ENCODE measurements around the gene ARHGEF12. TPM values are rescaled to one million over a fixed set of nuclear protein-coding genes. Genes with fewer than 3 reads are reported as not detected.

Gene ARHGEF12
- total RNA-seq, 1 donor: 134 TPM

DNA sequence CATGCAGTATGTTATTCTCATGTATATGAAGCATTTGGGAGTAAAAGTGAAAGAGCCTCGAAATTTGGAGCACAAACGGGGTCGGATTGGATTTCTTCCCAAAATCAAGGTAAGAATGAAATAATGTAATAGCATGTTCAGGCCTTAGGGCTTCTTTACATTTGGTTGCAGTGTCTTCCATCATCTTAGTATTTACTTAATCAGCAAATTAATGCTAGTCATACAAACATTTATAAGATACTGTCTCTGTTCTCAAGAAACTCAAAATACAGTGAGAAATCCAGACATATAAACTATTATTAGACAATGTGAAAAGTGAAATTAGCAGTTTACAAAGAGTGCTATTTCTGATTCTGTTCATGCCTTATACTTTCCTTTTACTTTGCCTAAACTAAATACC is 112.0 kb downstream of the ARHGEF12 start:
- H4K20me1 ChIP-seq (ENCODE audit: insufficient read depth, low read length): no peaks in the 10 kb centered on the region
- DNase-seq (ENCODE audit: insufficient read length, low spot score, missing footprints): no peak
- no peak overlapping the region for H3K27ac ChIP-seq (ENCODE audit: low read depth, low read length)
- no peak overlapping the region for H3K4me3 ChIP-seq (ENCODE audit: insufficient read depth, low read length)
- H3K36me3 ChIP-seq (ENCODE audit: insufficient read depth, low read length): peaks cover 88% of the 10 kb centered on the region
- no peaks in the 10 kb centered on the region for H3K79me2 ChIP-seq (ENCODE audit: insufficient read depth, low read length)
- TF ChIP-seq CTCF (IDR thresholded peaks at IDR 0.05; ENCODE audit: extremely low read depth, low read depth, low read length): no peak
- no peaks in the 10 kb centered on the region for H3K9me3 ChIP-seq (ENCODE audit: low read depth, low read length)
- H2AFZ ChIP-seq (ENCODE audit: low read length): no peak overlapping the region
- H3K27me3 ChIP-seq (ENCODE audit: insufficient read depth, low read length): no peaks in the 10 kb centered on the region
- H3K4me1 ChIP-seq (ENCODE audit: insufficient read depth, low read length): no peaks in the 10 kb centered on the region
- H3K4me2 ChIP-seq (ENCODE audit: insufficient read depth, low read length): no peak overlapping the region

DNA sequence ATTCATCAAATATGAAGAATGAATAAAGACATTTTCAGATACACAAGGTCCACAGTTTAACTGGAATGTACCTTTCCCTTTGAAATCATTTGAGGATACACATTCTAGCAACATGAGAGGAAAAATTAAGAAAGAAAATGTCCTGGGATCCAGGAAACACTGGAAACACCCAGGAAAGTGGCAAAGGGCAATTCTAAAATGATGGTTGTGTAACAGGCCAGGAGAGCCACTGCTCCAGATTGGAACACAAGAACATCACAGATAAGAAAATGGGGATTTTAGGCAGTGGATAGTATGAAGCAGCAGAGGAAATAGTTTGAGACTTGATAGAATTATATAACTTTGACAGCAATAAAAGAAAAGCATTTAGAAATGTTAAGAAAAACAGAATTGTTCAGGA is 119.3 kb downstream of the ARHGEF12 start:
- Histone ChIP-seq H3K27me3 (ENCODE audit: insufficient read depth, low read length) (no peaks in the 10 kb centered on the region), H3K79me2 (ENCODE audit: insufficient read depth, low read length) (no peaks in the 10 kb centered on the region), H3K36me3 (ENCODE audit: insufficient read depth, low read length) (peaks cover 88% of the 10 kb centered on the region), H3K4me1 (ENCODE audit: insufficient read depth, low read length) (no peaks in the 10 kb centered on the region), H3K27ac (ENCODE audit: low read depth, low read length) (no peak overlapping the region), H2AFZ (ENCODE audit: low read length) (no peak overlapping the region), H4K20me1 (ENCODE audit: insufficient read depth, low read length) (no peaks in the 10 kb centered on the region), H3K4me2 (ENCODE audit: insufficient read depth, low read length) (no peak overlapping the region), H3K9me3 (ENCODE audit: low read depth, low read length) (no peaks in the 10 kb centered on the region), H3K4me3 (ENCODE audit: insufficient read depth, low read length) (no peak overlapping the region)
- no peak for DNase-seq (ENCODE audit: insufficient read length, low spot score, missing footprints)
- TF ChIP-seq CTCF (IDR thresholded peaks at IDR 0.05; ENCODE audit: extremely low read depth, low read depth, low read length): no peak

DNA sequence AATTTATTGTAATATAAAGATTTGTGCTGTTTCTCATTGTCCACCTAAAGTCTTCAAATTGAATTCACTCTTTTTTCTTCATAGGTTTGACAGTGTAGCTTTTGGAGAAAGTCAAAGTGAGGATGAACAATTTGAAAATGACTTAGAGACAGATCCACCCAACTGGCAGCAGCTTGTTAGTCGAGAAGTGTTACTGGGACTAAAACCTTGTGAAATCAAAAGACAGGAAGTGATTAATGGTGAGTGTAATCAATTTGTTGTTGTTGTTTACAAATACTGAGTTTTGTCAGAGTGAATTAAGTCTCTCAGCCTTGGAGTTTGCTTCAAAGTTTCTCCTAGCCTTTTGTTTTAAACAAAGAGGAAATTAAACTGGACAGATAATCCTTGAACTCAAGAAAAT is 121.8 kb downstream of the ARHGEF12 start:
- H3K27me3 ChIP-seq (ENCODE audit: insufficient read depth, low read length): no peaks in the 10 kb centered on the region
- DNase-seq (ENCODE audit: insufficient read length, low spot score, missing footprints): no peak
- H3K9me3 ChIP-seq (ENCODE audit: low read depth, low read length): no peaks in the 10 kb centered on the region
- no peak overlapping the region for H3K27ac ChIP-seq (ENCODE audit: low read depth, low read length)
- peaks cover 91% of the 10 kb centered on the region for H3K36me3 ChIP-seq (ENCODE audit: insufficient read depth, low read length)
- no peaks in the 10 kb centered on the region for H3K79me2 ChIP-seq (ENCODE audit: insufficient read depth, low read length)
- no peaks in the 10 kb centered on the region for H3K4me1 ChIP-seq (ENCODE audit: insufficient read depth, low read length)
- no peak overlapping the region for H2AFZ ChIP-seq (ENCODE audit: low read length)
- no peak overlapping the region for H3K4me2 ChIP-seq (ENCODE audit: insufficient read depth, low read length)
- H3K4me3 ChIP-seq (ENCODE audit: insufficient read depth, low read length): no peak overlapping the region
- no peaks in the 10 kb centered on the region for H4K20me1 ChIP-seq (ENCODE audit: insufficient read depth, low read length)
- TF ChIP-seq CTCF (IDR thresholded peaks at IDR 0.05; ENCODE audit: extremely low read depth, low read depth, low read length): no peak

- no peaks in the 10 kb centered on the region for H3K9me3 ChIP-seq (ENCODE audit: low read depth, low read length)
- no peak overlapping the region for H3K27ac ChIP-seq (ENCODE audit: low read depth, low read length)
- H3K4me1 ChIP-seq (ENCODE audit: insufficient read depth, low read length): no peaks in the 10 kb centered on the region
- H2AFZ ChIP-seq (ENCODE audit: low read length): no peak overlapping the region
- DNase-seq (ENCODE audit: insufficient read length, low spot score, missing footprints): no peak
- no peaks in the 10 kb centered on the region for H3K79me2 ChIP-seq (ENCODE audit: insufficient read depth, low read length)
- H3K27me3 ChIP-seq (ENCODE audit: insufficient read depth, low read length): no peaks in the 10 kb centered on the region
- H3K4me2 ChIP-seq (ENCODE audit: insufficient read depth, low read length): no peak overlapping the region
- H3K36me3 ChIP-seq (ENCODE audit: insufficient read depth, low read length): peaks cover 79% of the 10 kb centered on the region
- no peak for TF ChIP-seq CTCF (IDR thresholded peaks at IDR 0.05; ENCODE audit: extremely low read depth, low read depth, low read length)
- no peaks in the 10 kb centered on the region for H4K20me1 ChIP-seq (ENCODE audit: insufficient read depth, low read length)
- H3K4me3 ChIP-seq (ENCODE audit: insufficient read depth, low read length): no peak overlapping the region
Measured at GRCh38 chr11:120462825-120463224, 126.6 kb downstream of the ARHGEF12 start.
